Lung (tissue), 12 donors: ENCODE results near the gene SRP72. TPM values are rescaled to one million over a fixed set of nuclear protein-coding genes. Genes with fewer than 3 reads are reported as not detected.

Source experiments
- ATAC-seq: fragments of 200-7000 bp; cut with Tn5 transposase; one replicate; pipeline ENCODE4 v1.9.1; 2020; ENCODE audit warnings: moderate number of reproducible peaks; ENCODE audit not compliant: insufficient read depth, low FRiP score
- DNase-seq, 3 donors: peaks; one replicate each; pipeline ENCODE4 v3.0.0-alpha.2; 2013 to 2017
- H3K27ac ChIP-seq, 2 donors: one replicate each; pipeline ENCODE4 v1.5.1; 2013; ENCODE audit warnings: mild to moderate bottlenecking in 2 of 2, moderate library complexity in 2 of 2, control low read depth in 1 of 2, inconsistent platforms in 1 of 2, low read depth in 1 of 2, low read length in 1 of 2
- H3K27me3 ChIP-seq, 3 donors: one replicate each; pipeline ENCODE4 v1.5.1; 2013; ENCODE audit warnings: low read length in 2 of 3; ENCODE audit not compliant: control insufficient read depth in 3 of 3, insufficient read depth in 3 of 3
- H3K36me3 ChIP-seq, 4 donors: one replicate each; pipeline ENCODE4 v1.5.1; 2013; ENCODE audit warnings: low read length in 4 of 4, mild to moderate bottlenecking in 1 of 4, moderate library complexity in 1 of 4; ENCODE audit not compliant: control insufficient read depth in 4 of 4, insufficient read depth in 4 of 4
- H3K4me1 ChIP-seq, 5 donors: one replicate each; pipeline ENCODE4 v1.5.1; 2013; ENCODE audit warnings: low read length in 5 of 5, mild to moderate bottlenecking in 2 of 5, moderate library complexity in 1 of 5; ENCODE audit not compliant: control insufficient read depth in 5 of 5, insufficient read depth in 5 of 5
- H3K4me3 ChIP-seq: one replicate; pipeline ENCODE4 v1.5.1; 2013; ENCODE audit warnings: mild to moderate bottlenecking, control low read depth, moderate library complexity
- H3K9ac ChIP-seq, 2 donors: one replicate each; pipeline ENCODE4 v1.5.1; 2013; ENCODE audit warnings: low read length in 2 of 2, control low read depth in 1 of 2; ENCODE audit not compliant: insufficient read depth in 1 of 2
- H3K9me3 ChIP-seq, 4 donors: one replicate each; pipeline ENCODE4 v1.5.1; 2013; ENCODE audit warnings: low read length in 3 of 4, mild to moderate bottlenecking in 1 of 4, moderate library complexity in 1 of 4; ENCODE audit not compliant: control insufficient read depth in 4 of 4, insufficient read depth in 3 of 4
- CTCF ChIP-seq: IDR thresholded peaks from 2 replicates; pipeline ENCODE4 v1.5.1; 2012; ENCODE audit warnings: mild to moderate bottlenecking; ENCODE audit errors: control extremely low read depth, extremely low read depth
- WGBS, 2 donors: extraction: QIAGEN DNeasy Blood & Tissue Kit; methylation state at CpG; one replicate each; pipeline ENCODE4 v1.1.7; 2013; 5-methylcytosine and 5-hydroxymethylcytosine counted together
- polyA plus RNA-seq, 2 donors: library from polyadenylated mRNA; stranded (reverse); fragments of 200-250 nt; gene quantifications; one replicate each; pipeline ENCODE4 v1.2.1, GENCODE V29; 2013
- total RNA-seq, 2 donors: library from RNA; depleted of rRNA in 1 of 2; stranded (reverse); fragments of >200 nt in 1 of 2; gene quantifications; one replicate each; pipeline ENCODE4 v1.2.1, GENCODE V29; 2014 to 2021
- donor health status: control.
- donor health status: control.
- donor health status: Bipolar disorder and iron deficiency.
- donor health status: healthy.
- donor health status: DM: yes; HTN: yes; CAD: no.

SRP72 gene
- total and polyA plus RNA-seq, 4 donors: 31.1 to 98.0 (median 71.1) TPM

- WGBS, 2 donors: 95 to 96% methylated on average over 1 of the region's 1 CpG
- Histone ChIP-seq H3K36me3 (no peaks in the 10 kb centered on the region), H3K27ac (no peak overlapping the region), H3K9me3 (peaks cover 0 to 1% (median 0%) of the 10 kb centered on the region in 4 donors), H3K9ac (no peak overlapping the region), H3K4me3 (no peak overlapping the region), H3K27me3 (no peaks in the 10 kb centered on the region), H3K4me1 (no peaks in the 10 kb centered on the region)
- DNase-seq (no peak), ATAC-seq (no peak)
- no peak for TF ChIP-seq CTCF
Measured at GRCh38 chr4:56512166-56512565, 44.7 kb downstream of the SRP72 start.

- no peak for ATAC-seq
- H3K4me3 ChIP-seq: no peak overlapping the region
- WGBS, 2 donors: 38 to 47% methylated on average over 2 of the region's 2 CpGs
- H3K27me3 ChIP-seq: no peaks in the 10 kb centered on the region
- H3K9me3 ChIP-seq: peaks cover 0 to 1% (median 0%) of the 10 kb centered on the region in 4 donors
- no peaks in the 10 kb centered on the region for H3K36me3 ChIP-seq
- no peak for DNase-seq
- H3K27ac ChIP-seq: no peak overlapping the region
- H3K4me1 ChIP-seq: no peaks in the 10 kb centered on the region
- no peak for TF ChIP-seq CTCF
- no peak overlapping the region for H3K9ac ChIP-seq
Measured at GRCh38 chr4:56513517-56513916, 46.1 kb downstream of the SRP72 start.

GRCh38 chr4:56530269-56531148 lies 63.1 kb downstream of the SRP72 start:
- no peaks in the 10 kb centered on the region for H3K36me3 ChIP-seq
- ATAC-seq (peak; percentile 99), DNase-seq (peak; percentile 82 to 89 (median 86))
- H3K4me1 ChIP-seq: peaks cover 0 to 7% (median 0%) of the 10 kb centered on the region in 5 donors
- H3K27ac ChIP-seq: no peak overlapping the region
- peak overlapping the region in 1 of 2 donors; percentile 59 for H3K9ac ChIP-seq
- no peak for TF ChIP-seq CTCF
- H3K9me3 ChIP-seq: no peaks in the 10 kb centered on the region
- H3K4me3 ChIP-seq: peak overlapping the region; percentile 13
- peaks cover 0 to 5% (median 3%) of the 10 kb centered on the region in 3 donors for H3K27me3 ChIP-seq
- 3% methylated on average over 63 to 68 of the region's 68 CpGs for WGBS, 2 donors
